GM19395 (cell line): ENCODE data around the gene PRKAG2.

Experiments
- ATAC-seq: cut with Tn5 transposase; IDR thresholded peaks from one replicate; pipeline ENCODE4 v1.9.1; 2021; ENCODE audit warnings: mild to moderate bottlenecking, moderate library complexity; ENCODE audit not compliant: unreplicated experiment

Gene PRKAG2

GRCh38 chr7:151608031-151608551 is 268.8 kb downstream of the PRKAG2 start:
- ATAC-seq = no peak

GRCh38 chr7:151607464-151607867 is 269.4 kb downstream of the PRKAG2 start:
- no peak for ATAC-seq

- no peak for ATAC-seq
These were observed 273.0 kb downstream of the PRKAG2 start for GRCh38 chr7:151603951-151604350.

GRCh38 chr7:151601521-151602305 is 275.2 kb downstream of the PRKAG2 start:
- ATAC-seq = no peak

- ATAC-seq = no peak
These were observed 276.6 kb downstream of the PRKAG2 start for GRCh38 chr7:151600331-151600730.

GRCh38 chr7:151599401-151600227 is 277.3 kb downstream of the PRKAG2 start:
- no peak for ATAC-seq

GRCh38 chr7:151597541-151598444 is 279.1 kb downstream of the PRKAG2 start:
- no peak for ATAC-seq

- ATAC-seq = no peak
These were observed 281.1 kb downstream of the PRKAG2 start for GRCh38 chr7:151595702-151596350.

- ATAC-seq = no peak
These were observed 283.9 kb downstream of the PRKAG2 start for GRCh38 chr7:151592868-151593486.

- ATAC-seq = no peak
These were observed 284.6 kb downstream of the PRKAG2 start for GRCh38 chr7:151592330-151592729.

GRCh38 chr7:151591866-151592265 is 285.0 kb downstream of the PRKAG2 start:
- ATAC-seq = no peak

- no peak for ATAC-seq
These were observed 285.8 kb downstream of the PRKAG2 start for GRCh38 chr7:151590850-151591771.

- ATAC-seq = no peak
These were observed 286.7 kb downstream of the PRKAG2 start for GRCh38 chr7:151590071-151590849.

- ATAC-seq = no peak
These were observed 287.9 kb downstream of the PRKAG2 start for GRCh38 chr7:151588982-151589381.

GRCh38 chr7:151586531-151587260 is 290.2 kb downstream of the PRKAG2 start:
- no peak for ATAC-seq

GRCh38 chr7:151585744-151586393 is 291.0 kb downstream of the PRKAG2 start:
- ATAC-seq = no peak

- no peak for ATAC-seq
These were observed 295.2 kb downstream of the PRKAG2 start for GRCh38 chr7:151581741-151582140.
